Measurements from ENCODE around the gene ZNF541.
A peak's percentile ranks its signal among the peaks of the same experiment; 100 is the strongest.

The ZNF541 gene

DNA sequence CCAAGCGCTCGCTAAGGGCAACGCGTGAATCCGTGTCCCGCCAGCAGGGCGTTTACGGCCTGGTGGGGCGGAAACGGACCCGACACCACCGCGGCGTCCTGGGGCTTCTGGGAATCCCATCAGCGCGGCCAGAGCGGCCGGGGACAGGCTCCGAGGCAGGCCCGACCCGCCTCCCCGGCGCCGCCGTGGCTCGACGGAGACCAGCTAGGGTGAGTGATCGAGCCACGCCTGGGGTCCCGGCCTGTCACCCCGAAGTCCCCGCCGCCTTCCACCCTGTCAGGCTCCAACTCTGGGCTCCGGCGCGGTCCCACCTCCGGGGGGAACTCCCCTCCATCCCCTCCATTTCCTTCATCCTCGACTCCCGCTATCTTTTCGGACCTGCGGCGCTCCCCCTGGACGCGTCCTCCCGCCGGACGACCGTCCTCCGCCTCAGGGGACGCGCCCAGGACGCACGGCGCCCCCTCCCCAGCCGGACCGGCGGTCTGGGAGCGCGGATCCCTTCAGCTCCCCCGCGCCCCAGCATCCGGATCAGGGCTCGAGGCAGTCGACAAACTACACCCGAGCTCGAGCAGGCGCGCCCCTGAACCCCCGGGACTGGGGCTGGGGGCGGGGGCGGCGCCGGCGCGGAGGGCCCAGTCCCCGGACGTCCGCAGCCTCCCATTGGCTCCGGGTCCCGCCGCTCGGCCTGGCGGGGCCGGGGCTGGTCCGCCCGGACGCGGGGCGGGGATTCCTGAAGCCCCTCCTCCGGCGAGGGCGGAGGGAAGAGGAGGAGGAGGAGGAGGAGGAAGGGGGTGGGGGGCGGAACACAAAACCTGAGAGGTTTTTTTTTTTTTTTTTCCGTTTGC is 35.3 kb upstream of the ZNF541 start:
- peak overlapping the region; percentile 86 for H3K4me2 ChIP-seq (ENCODE audit: low read length)
- H3K27ac ChIP-seq (ENCODE audit: low read length): peak overlapping the region; percentile 76
- no peaks in the 10 kb centered on the region for H3K9me3 ChIP-seq (ENCODE audit: insufficient read depth, low read length)
- no peaks in the 10 kb centered on the region for H3K27me3 ChIP-seq (ENCODE audit: low read depth, low read length)
- no peak for TF ChIP-seq EZH2phosphoT487 (IDR thresholded peaks at IDR 0.05; ENCODE audit: low read depth)
- TF ChIP-seq, protein P1, sequence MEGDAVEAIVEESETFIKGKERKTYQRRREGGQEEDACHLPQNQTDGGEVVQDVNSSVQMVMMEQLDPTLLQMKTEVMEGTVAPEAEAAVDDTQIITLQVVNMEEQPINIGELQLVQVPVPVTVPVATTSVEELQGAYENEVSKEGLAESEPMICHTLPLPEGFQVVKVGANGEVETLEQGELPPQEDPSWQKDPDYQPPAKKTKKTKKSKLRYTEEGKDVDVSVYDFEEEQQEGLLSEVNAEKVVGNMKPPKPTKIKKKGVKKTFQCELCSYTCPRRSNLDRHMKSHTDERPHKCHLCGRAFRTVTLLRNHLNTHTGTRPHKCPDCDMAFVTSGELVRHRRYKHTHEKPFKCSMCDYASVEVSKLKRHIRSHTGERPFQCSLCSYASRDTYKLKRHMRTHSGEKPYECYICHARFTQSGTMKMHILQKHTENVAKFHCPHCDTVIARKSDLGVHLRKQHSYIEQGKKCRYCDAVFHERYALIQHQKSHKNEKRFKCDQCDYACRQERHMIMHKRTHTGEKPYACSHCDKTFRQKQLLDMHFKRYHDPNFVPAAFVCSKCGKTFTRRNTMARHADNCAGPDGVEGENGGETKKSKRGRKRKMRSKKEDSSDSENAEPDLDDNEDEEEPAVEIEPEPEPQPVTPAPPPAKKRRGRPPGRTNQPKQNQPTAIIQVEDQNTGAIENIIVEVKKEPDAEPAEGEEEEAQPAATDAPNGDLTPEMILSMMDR (IDR thresholded peaks at IDR 0.05; ENCODE audit: low read depth, low read length): no peak
- peaks cover 30% of the 10 kb centered on the region for H4K20me1 ChIP-seq (ENCODE audit: insufficient read depth, low read length)
- peaks cover 52% of the 10 kb centered on the region for H3K79me2 ChIP-seq (ENCODE audit: low read length)
- peaks cover 3% of the 10 kb centered on the region for H3K36me3 ChIP-seq (replicated peaks; ENCODE audit: low read depth, low read length)
- peaks cover 12% of the 10 kb centered on the region for H3K4me1 ChIP-seq (ENCODE audit: low read length)
- H3K4me3 ChIP-seq (ENCODE audit: low read length): peak overlapping the region; percentile 89
- peak overlapping the region; percentile 85 for H2AFZ ChIP-seq (ENCODE audit: low read depth, low read length)
- peak overlapping the region; percentile 87 for H3K9ac ChIP-seq (ENCODE audit: low read length)

DNA sequence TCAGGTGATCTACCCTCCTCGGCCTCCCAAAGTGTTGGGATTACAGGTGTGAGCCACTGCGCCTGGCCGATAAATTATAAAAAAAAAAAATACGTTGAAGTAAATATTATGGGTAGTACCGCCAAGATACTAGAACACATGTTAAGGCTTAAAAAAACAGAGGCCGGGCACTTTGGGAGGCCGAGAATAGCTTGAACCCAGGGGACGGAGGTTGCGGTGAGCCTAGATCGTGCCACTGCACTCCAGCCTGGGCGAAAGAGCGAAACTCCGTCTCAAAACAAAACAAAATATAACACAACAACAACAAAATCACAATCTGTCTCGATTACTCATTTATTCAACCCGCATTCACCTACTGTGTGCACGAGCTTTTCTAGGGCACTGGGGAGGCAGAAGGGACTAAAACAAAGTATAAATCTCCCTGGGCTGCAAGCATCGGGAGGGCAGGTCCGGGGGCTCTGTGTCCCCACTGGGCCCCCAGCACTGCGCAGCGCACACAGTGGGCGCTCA is 34.7 kb upstream of the ZNF541 start:
- H3K4me2 ChIP-seq (ENCODE audit: low read length): peak overlapping the region; percentile 86
- peaks cover 23% of the 10 kb centered on the region for H4K20me1 ChIP-seq (ENCODE audit: insufficient read depth, low read length)
- H3K27ac ChIP-seq (ENCODE audit: low read length): peak overlapping the region; percentile 76
- H3K27me3 ChIP-seq (ENCODE audit: low read depth, low read length): no peaks in the 10 kb centered on the region
- peaks cover 45% of the 10 kb centered on the region for H3K79me2 ChIP-seq (ENCODE audit: low read length)
- H3K36me3 ChIP-seq (replicated peaks; ENCODE audit: low read depth, low read length): peaks cover 3% of the 10 kb centered on the region
- peaks cover 12% of the 10 kb centered on the region for H3K4me1 ChIP-seq (ENCODE audit: low read length)
- H3K9me3 ChIP-seq (ENCODE audit: insufficient read depth, low read length): no peaks in the 10 kb centered on the region
- peak overlapping the region; percentile 89 for H3K4me3 ChIP-seq (ENCODE audit: low read length)
- H3K9ac ChIP-seq (ENCODE audit: low read length): peak overlapping the region; percentile 87
- H2AFZ ChIP-seq (ENCODE audit: low read depth, low read length): no peak overlapping the region; the same call in 1 of the 2 replicates
- TF ChIP-seq EZH2phosphoT487 (IDR thresholded peaks at IDR 0.05; ENCODE audit: low read depth): no peak
- TF ChIP-seq, protein P1 (IDR thresholded peaks at IDR 0.05; ENCODE audit: low read depth, low read length): no peak

DNA sequence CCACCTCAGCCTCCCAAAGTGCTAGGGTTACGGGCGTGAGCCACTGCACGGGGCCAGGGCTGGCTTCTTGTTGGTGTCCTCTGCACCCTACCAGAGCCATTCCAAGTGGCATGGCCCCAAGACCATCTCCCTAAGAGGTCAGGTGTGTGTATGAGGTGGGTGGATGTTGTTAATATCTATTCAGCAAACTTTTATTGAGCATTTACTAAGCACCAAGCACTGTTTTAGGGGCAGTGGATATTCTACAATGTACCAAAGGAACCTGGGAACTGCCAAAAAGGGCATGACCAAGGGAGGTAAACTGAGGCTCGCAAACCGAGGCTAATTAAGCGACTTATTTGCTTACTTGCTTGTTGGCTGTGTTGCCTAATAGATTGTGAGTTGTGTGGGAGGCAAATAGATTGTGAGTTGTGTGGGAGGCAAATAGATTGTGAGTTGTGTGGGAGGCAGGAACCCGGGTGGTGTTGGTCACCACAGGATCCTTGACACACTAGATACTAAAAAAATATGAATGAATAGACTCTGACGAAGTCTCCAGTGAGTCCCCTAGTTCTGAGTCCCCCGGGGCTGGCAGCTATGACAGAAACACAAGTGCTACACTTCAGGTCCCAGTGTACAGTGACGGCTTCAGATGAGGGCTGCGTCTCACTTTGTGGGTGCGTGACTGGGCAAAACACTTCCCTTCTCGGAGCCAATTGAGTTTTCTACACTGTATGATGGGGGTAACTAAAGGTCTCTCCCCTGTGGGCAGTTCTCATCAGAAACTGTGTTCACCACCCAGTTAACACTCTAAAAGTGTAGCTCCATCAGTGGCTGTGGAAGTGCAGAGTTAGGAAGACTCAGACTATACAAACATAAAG is 31.0 kb upstream of the ZNF541 start:
- Histone ChIP-seq H3K4me2 (ENCODE audit: low read length) (no peak overlapping the region), H3K4me1 (ENCODE audit: low read length) (peaks cover 14% of the 10 kb centered on the region), H3K9me3 (ENCODE audit: insufficient read depth, low read length) (no peaks in the 10 kb centered on the region), H3K79me2 (ENCODE audit: low read length) (peaks cover 9% of the 10 kb centered on the region), H2AFZ (ENCODE audit: low read depth, low read length) (no peak overlapping the region), H3K27me3 (ENCODE audit: low read depth, low read length) (no peaks in the 10 kb centered on the region), H3K4me3 (ENCODE audit: low read length) (no peak overlapping the region), H4K20me1 (ENCODE audit: insufficient read depth, low read length) (no peaks in the 10 kb centered on the region), H3K9ac (ENCODE audit: low read length) (no peak overlapping the region), H3K36me3 (replicated peaks; ENCODE audit: low read depth, low read length) (peaks cover 3% of the 10 kb centered on the region), H3K27ac (ENCODE audit: low read length) (no peak overlapping the region)
- TF ChIP-seq EZH2phosphoT487 (IDR thresholded peaks at IDR 0.05; ENCODE audit: low read depth): no peak
- TF ChIP-seq, protein P1 (IDR thresholded peaks at IDR 0.05; ENCODE audit: low read depth, low read length): no peak

All from OCI-LY3 (cell line).